Neural cell (in vitro differentiated cells): ENCODE data around the gene AZGP1. TPM values are rescaled to one million over a fixed set of nuclear protein-coding genes. Genes with fewer than 3 reads are reported as not detected.

ENCODE experiments used
- H2AFZ ChIP-seq: fragments of 200-600, 300-800 bp; sonication (generic), shearing (Covaris generic); 2 replicates; pipeline ENCODE4 v1.6.0; 2014; ENCODE audit warnings: low read depth, mild to moderate bottlenecking, antibody characterized with exemption, low read length, moderate library complexity
- H3F3A ChIP-seq: fragments of 200-600 bp; shearing (Covaris generic); 2 replicates; pipeline ENCODE4 v1.6.1; 2016; ENCODE audit warnings: mild to moderate bottlenecking, moderate library complexity, mixed read lengths, antibody characterized with exemption, low read length; ENCODE audit not compliant: insufficient read depth, poor library complexity, severe bottlenecking
- H3K27ac ChIP-seq: fragments of 200-600, 300-800 bp; sonication (generic), shearing (Covaris generic); 2 replicates; pipeline ENCODE4 v1.5.1; 2014; ENCODE audit warnings: mild to moderate bottlenecking, low read length, moderate library complexity
- H3K27me3 ChIP-seq: fragments of 300-800, 200-600 bp; sonication (generic), shearing (Covaris generic); 2 replicates; pipeline ENCODE4 v1.6.0; 2014; ENCODE audit warnings: mild to moderate bottlenecking, low read depth, low read length, moderate library complexity; ENCODE audit not compliant: insufficient read depth
- H3K36me3 ChIP-seq: fragments of 300-800, 200-600 bp; sonication (generic), shearing (Covaris generic); 2 replicates; pipeline ENCODE4 v1.5.1; 2014; ENCODE audit warnings: mild to moderate bottlenecking, antibody characterized with exemption, low read length, moderate library complexity; ENCODE audit not compliant: insufficient read depth
- H3K4me2 ChIP-seq: fragments of 300-800, 200-600 bp; sonication (generic), shearing (Covaris generic); 2 replicates; pipeline ENCODE4 v1.6.0; 2014; ENCODE audit warnings: mild to moderate bottlenecking, low read length
- H3K4me3 ChIP-seq: fragments of 300-800, 200-600 bp; sonication (generic), shearing (Covaris generic); 2 replicates; pipeline ENCODE4 v1.5.1; 2014; ENCODE audit warnings: mild to moderate bottlenecking, low read length, moderate library complexity
- H3K79me2 ChIP-seq: fragments of 200-600 bp; shearing (Covaris generic); replicated peaks from 2 replicates; pipeline ENCODE4 v1.6.0; 2014; ENCODE audit warnings: mild to moderate bottlenecking, low read length, moderate library complexity; ENCODE audit not compliant: insufficient read depth
- H3K9ac ChIP-seq: fragments of 300-800, 200-600 bp; sonication (generic), shearing (Covaris generic); 2 replicates; pipeline ENCODE4 v1.6.1; 2016; ENCODE audit warnings: mild to moderate bottlenecking, low read length, mixed read lengths
- H3K9me2 ChIP-seq: fragments of 200-600 bp; shearing (Covaris generic); 2 replicates; pipeline ENCODE4 v1.6.1; 2016; ENCODE audit warnings: mild to moderate bottlenecking, low read length, mixed read lengths; ENCODE audit not compliant: insufficient read depth
- H3K9me3 ChIP-seq: fragments of 200-600, 300-800 bp; sonication (generic), shearing (Covaris generic); 2 replicates; pipeline ENCODE4 v1.6.1; 2016; ENCODE audit warnings: mild to moderate bottlenecking, mixed run types, low read length, moderate library complexity, mixed read lengths
- H4K20me1 ChIP-seq: fragments of 200-600 bp; shearing (Covaris generic); 2 replicates; pipeline ENCODE4 v1.6.1; 2016; ENCODE audit warnings: mild to moderate bottlenecking, mixed run types; ENCODE audit not compliant: insufficient read depth
- CTCF ChIP-seq: fragments of 450-650 bp; IDR thresholded peaks from 2 replicates; pipeline ENCODE4 v1.5.1; 2014; ENCODE audit warnings: antibody characterized with exemption, mild to moderate bottlenecking, moderate library complexity; ENCODE audit not compliant: poor library complexity, severe bottlenecking
- EP300 ChIP-seq: fragments of 450-650 bp; conservative IDR thresholded peaks from 2 replicates; pipeline ENCODE4 v1.6.1; 2014; ENCODE audit warnings: antibody characterized with exemption, mild to moderate bottlenecking, moderate library complexity; ENCODE audit not compliant: poor library complexity, severe bottlenecking
- EZH2 ChIP-seq: fragments of 200-600, 300-800 bp; shearing (Covaris generic), sonication (generic); IDR thresholded peaks from 2 replicates; pipeline ENCODE4 v1.6.1; 2014; ENCODE audit warnings: antibody characterized with exemption, low read length, borderline replicate concordance, mild to moderate bottlenecking; ENCODE audit not compliant: insufficient read depth, poor library complexity, severe bottlenecking
- MXI1 ChIP-seq: fragments of 450-650 bp; conservative IDR thresholded peaks from 2 replicates; pipeline ENCODE4 v1.6.1; 2014; ENCODE audit warnings: antibody characterized with exemption, mild to moderate bottlenecking; ENCODE audit not compliant: poor library complexity, severe bottlenecking
- POLR2AphosphoS5 ChIP-seq: IDR thresholded peaks from 2 replicates; pipeline ENCODE4 v1.6.1; 2012
- RAD21 ChIP-seq: fragments of 450-650 bp; conservative IDR thresholded peaks from 2 replicates; pipeline ENCODE4 v1.6.1; 2014; ENCODE audit warnings: antibody characterized with exemption, mild to moderate bottlenecking, moderate library complexity
- REST ChIP-seq: IDR thresholded peaks from 2 replicates; pipeline ENCODE4 v1.6.1; 2012; ENCODE audit warnings: borderline replicate concordance
- SMC3 ChIP-seq: fragments of 450-650 bp; conservative IDR thresholded peaks from 2 replicates; pipeline ENCODE4 v1.6.1; 2014; ENCODE audit warnings: antibody characterized with exemption, mild to moderate bottlenecking, moderate library complexity; ENCODE audit not compliant: poor library complexity
- TAF1 ChIP-seq: IDR thresholded peaks from 2 replicates; pipeline ENCODE4 v1.6.1; 2012; ENCODE audit warnings: low read depth
- polyA plus RNA-seq: library from polyadenylated mRNA; depleted of rRNA; stranded (reverse); fragments of >200 nt; gene quantifications from 2 replicates; pipeline ENCODE4 v1.2.3, GENCODE V29; 2014
- small RNA-seq, 3 experiments: library from RNA; depleted of rRNA; stranded (forward); fragments of <200 nt; gene quantifications; one replicate each; pipeline ENCODE3, GENCODE V24; 2012

Gene AZGP1
- polyA plus RNA-seq, 1 donor from 2014 or later: not detected

GRCh38 chr7:99918959-99919813, 56.6 kb downstream of the AZGP1 start, which contains the start of gene TRIM4:
Gene TRIM4 (minus strand): TSS chr7:99919530. CDS start chr7:99919401, 129 bp downstream.
- Histone ChIP-seq H3K4me3 (no peak within 1 kb of the TSS), H3K27ac (no peak within 1 kb of the TSS), H3F3A (no peaks in the 10 kb centered on the region), H3K4me2 (no peak within 1 kb of the TSS), H3K27me3 (no peaks in the 10 kb centered on the region), H3K9ac (no peak within 1 kb of the TSS), H4K20me1 (no peaks in the 10 kb centered on the region), H3K9me2 (no peaks in the 10 kb centered on the region), H2AFZ (no peak within 1 kb of the TSS), H3K9me3 (peaks cover 5% of the 10 kb centered on the region), H3K36me3 (no peaks in the 10 kb centered on the region), H3K79me2 (no peaks in the 10 kb centered on the region)
- TF ChIP-seq RAD21 (no peak), MXI1 (no peak), CTCF (no peak), REST (no peak), POLR2AphosphoS5 (no peak), TAF1 (no peak), SMC3 (no peak), EZH2 (no peak), EP300 (no peak)

Small RNAs within 50 kb of the gene (small RNA-seq; reads per million reads assigned to genes)
- gene RF00019 (0 to 1.2 (median 0) reads per million in 3 experiments), gene RF00561 (0 to 0.08 (median 0.03) reads per million in 3 experiments)

Other genes with a start within 250 kb of the AZGP1 start
- not detected in 2 replicates for gene CYP3A7, start 240.8 kb downstream of the AZGP1 start, polyA plus RNA-seq
- gene CYP3A4, start 191.8 kb downstream of the AZGP1 start, polyA plus RNA-seq: not detected in 2 replicates
- 0.48 TPM in 1 of 2 replicates, not detected in the other for gene CYP3A43, start 148.0 kb downstream of the AZGP1 start, polyA plus RNA-seq
- not detected in 2 replicates for gene OR2AE1, start 99.0 kb downstream of the AZGP1 start, polyA plus RNA-seq
- not detected in 2 replicates for gene TRIM4, start 56.5 kb downstream of the AZGP1 start, polyA plus RNA-seq
- gene GJC3, start 46.4 kb downstream of the AZGP1 start, polyA plus RNA-seq: not detected in 2 replicates
- 26.6 and 27.1 TPM in 2 replicates for gene ZKSCAN1, start 39.6 kb upstream of the AZGP1 start, polyA plus RNA-seq
- gene ZSCAN21, start 73.7 kb upstream of the AZGP1 start, polyA plus RNA-seq: 26.0 and 27.6 TPM in 2 replicates
- gene ZNF3, start 105.7 kb upstream of the AZGP1 start, polyA plus RNA-seq: 57.2 and 71.2 TPM in 2 replicates
- gene COPS6, start 112.9 kb upstream of the AZGP1 start, polyA plus RNA-seq: 57.1 and 89.2 TPM in 2 replicates
- gene MCM7, start 125.4 kb upstream of the AZGP1 start, polyA plus RNA-seq: 118 and 146 TPM in 2 replicates
- gene AP4M1, start 125.6 kb upstream of the AZGP1 start, polyA plus RNA-seq: 78.9 and 100 TPM in 2 replicates
- gene TAF6, start 143.3 kb upstream of the AZGP1 start, polyA plus RNA-seq: 23.4 and 40.3 TPM in 2 replicates
- 35.8 and 42.1 TPM in 2 replicates for gene CNPY4, start 143.6 kb upstream of the AZGP1 start, polyA plus RNA-seq
- 6.4 and 10.1 TPM in 2 replicates for gene MBLAC1, start 150.9 kb upstream of the AZGP1 start, polyA plus RNA-seq
- gene LAMTOR4, start 172.9 kb upstream of the AZGP1 start, polyA plus RNA-seq: 331 and 333 TPM in 2 replicates
- gene TRAPPC14, start 182.7 kb upstream of the AZGP1 start, polyA plus RNA-seq: 26.7 and 43.5 TPM in 2 replicates
- gene GAL3ST4, start 192.6 kb upstream of the AZGP1 start, polyA plus RNA-seq: 47.0 and 58.7 TPM in 2 replicates
- gene GPC2, start 201.3 kb upstream of the AZGP1 start, polyA plus RNA-seq: 506 and 594 TPM in 2 replicates
- 0.64 TPM in 1 of 2 replicates, not detected in the other for gene STAG3, start 201.9 kb upstream of the AZGP1 start, polyA plus RNA-seq
- 0.16 TPM in 1 of 2 replicates, not detected in the other for gene PVRIG, start 243.9 kb upstream of the AZGP1 start, polyA plus RNA-seq